Fibroblast of mammary gland (primary cell): ENCODE data around the gene GTF3C4.
"Not testable (repeated sequence)": the region's sequence is repeated elsewhere in the genome, so short reads cannot be mapped to it uniquely, and the experiment has no call there.

Experiments used
- DNase-seq: peaks from one replicate; pipeline ENCODE4 v3.0.0-alpha.2; 2010; ENCODE audit warnings: low read depth
- H3K4me3 ChIP-seq: 2 replicates; pipeline ENCODE4 v1.5.1; 2011; ENCODE audit warnings: low read depth, mild to moderate bottlenecking, low read length, moderate library complexity; ENCODE audit not compliant: control insufficient read depth
- CTCF ChIP-seq: conservative IDR thresholded peaks from 2 replicates; pipeline ENCODE4 v1.5.1; 2011; ENCODE audit warnings: low read depth, low read length, inconsistent platforms; ENCODE audit not compliant: control insufficient read depth, insufficient read depth

GTF3C4 gene

GRCh38 chr9:132717326-132717945 lies 47.2 kb downstream of the GTF3C4 start:
- TF ChIP-seq CTCF, result no peak
- DNase-seq, result no peak
- no peak overlapping the region for H3K4me3 ChIP-seq

- DNase-seq, H3K4me3 ChIP-seq: not testable (repeated sequence)
Observed at GRCh38 chr9:132718381-132718928, 48.2 kb downstream of the GTF3C4 start.

- no peak for DNase-seq
- no peak overlapping the region for H3K4me3 ChIP-seq
- TF ChIP-seq CTCF, result no peak
Observed at GRCh38 chr9:132721661-132722060, 51.4 kb downstream of the GTF3C4 start.

- TF ChIP-seq CTCF, result no peak
- H3K4me3 ChIP-seq, result no peak overlapping the region
- DNase-seq, result no peak
Observed at GRCh38 chr9:132722564-132723065, 52.4 kb downstream of the GTF3C4 start.

- no peak for DNase-seq
- TF ChIP-seq CTCF, result no peak
Observed at GRCh38 chr9:132723809-132724208, 53.5 kb downstream of the GTF3C4 start.

GRCh38 chr9:132725306-132725705 lies 55.0 kb downstream of the GTF3C4 start:
- TF ChIP-seq CTCF, result no peak
- no peak overlapping the region for H3K4me3 ChIP-seq
- no peak for DNase-seq

More at GRCh38 chr9:132723809-132724208, 53.5 kb downstream of the GTF3C4 start:
- H3K4me3 ChIP-seq, result no peak overlapping the region

- no peak for TF ChIP-seq CTCF
- no peak overlapping the region for H3K4me3 ChIP-seq
- no peak for DNase-seq
Observed at GRCh38 chr9:132726576-132727130, 56.4 kb downstream of the GTF3C4 start.
